Adipocyte (in vitro differentiated cells): Measurements from ENCODE around the gene CRTC3.

Experiments
- DNase-seq: peaks from one replicate; pipeline ENCODE4 v3.0.0-alpha.2; 2015; ENCODE audit warnings: low read depth
- H3K27me3 ChIP-seq: replicated peaks from 2 replicates; pipeline ENCODE4 v1.7.0; 2013; ENCODE audit warnings: mild to moderate bottlenecking, low read length, moderate library complexity; ENCODE audit not compliant: control insufficient read depth, insufficient read depth
- H3K36me3 ChIP-seq: 2 replicates; pipeline ENCODE4 v1.7.0; 2013; ENCODE audit warnings: low read length, mild to moderate bottlenecking, moderate library complexity; ENCODE audit not compliant: control insufficient read depth, insufficient read depth, severe bottlenecking
- H3K4me1 ChIP-seq: 2 replicates; pipeline ENCODE4 v1.7.0; 2013; ENCODE audit warnings: mild to moderate bottlenecking, low read length, moderate library complexity; ENCODE audit not compliant: control insufficient read depth, insufficient read depth
- H3K4me3 ChIP-seq: 2 replicates; pipeline ENCODE4 v1.7.0; 2013; ENCODE audit warnings: mild to moderate bottlenecking, low read length, moderate library complexity
- H3K9ac ChIP-seq: 2 replicates; pipeline ENCODE4 v1.7.0; 2013; ENCODE audit warnings: mild to moderate bottlenecking, low read length, moderate library complexity
- H3K9me3 ChIP-seq: 2 replicates; pipeline ENCODE4 v1.7.0; 2013; ENCODE audit warnings: mild to moderate bottlenecking, low read length, moderate library complexity; ENCODE audit not compliant: control insufficient read depth

Gene CRTC3

DNA sequence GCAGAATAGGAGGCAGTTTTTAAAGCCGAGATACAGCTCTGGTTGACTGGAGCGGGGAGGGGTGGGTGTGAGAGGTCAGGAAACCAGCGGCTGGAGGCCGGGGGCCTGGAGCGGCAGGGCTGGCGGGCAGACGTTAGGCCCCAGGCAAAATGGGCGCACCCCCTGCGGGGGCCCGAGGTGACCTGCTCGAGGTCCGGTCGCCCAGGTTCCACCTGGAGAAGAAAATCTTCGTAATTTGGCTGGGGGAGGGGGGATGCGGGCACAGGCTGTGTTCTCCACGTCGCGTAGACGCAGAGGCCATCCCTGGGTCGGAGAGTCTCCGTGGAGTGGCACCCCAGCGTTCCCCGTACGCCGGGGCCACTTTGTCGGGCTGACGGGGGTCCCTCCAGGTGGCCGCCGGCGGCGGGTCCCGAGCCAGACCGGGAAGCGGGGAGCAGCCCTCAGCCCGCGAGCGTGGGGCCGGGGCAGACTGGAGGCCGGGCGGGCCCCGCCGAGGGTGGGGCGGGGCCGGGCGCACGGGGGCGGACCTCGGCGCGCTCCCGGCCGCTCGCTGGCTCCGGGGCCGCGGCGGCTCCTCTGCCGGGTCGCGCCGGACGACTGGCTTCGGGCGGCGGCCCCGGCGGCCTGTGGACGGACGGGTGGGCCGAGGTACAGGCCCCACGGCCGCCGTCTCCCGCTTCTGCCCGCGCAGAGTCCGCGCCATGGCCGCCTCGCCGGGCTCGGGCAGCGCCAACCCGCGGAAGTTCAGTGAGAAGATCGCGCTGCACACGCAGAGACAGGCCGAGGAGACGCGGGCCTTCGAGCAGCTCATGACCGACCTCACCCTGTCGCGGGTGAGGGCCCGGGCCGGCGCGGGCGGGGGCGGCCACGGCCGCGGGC lies at the start of gene CRTC3:
Gene CRTC3 (plus strand): TSS at position 553 of the 879 bp plus-strand sequence. CDS start 149 bp downstream, at position 702.
- DNase-seq: peak; percentile 80
- H3K27me3 ChIP-seq: no peaks in the 10 kb centered on the region

DNA sequence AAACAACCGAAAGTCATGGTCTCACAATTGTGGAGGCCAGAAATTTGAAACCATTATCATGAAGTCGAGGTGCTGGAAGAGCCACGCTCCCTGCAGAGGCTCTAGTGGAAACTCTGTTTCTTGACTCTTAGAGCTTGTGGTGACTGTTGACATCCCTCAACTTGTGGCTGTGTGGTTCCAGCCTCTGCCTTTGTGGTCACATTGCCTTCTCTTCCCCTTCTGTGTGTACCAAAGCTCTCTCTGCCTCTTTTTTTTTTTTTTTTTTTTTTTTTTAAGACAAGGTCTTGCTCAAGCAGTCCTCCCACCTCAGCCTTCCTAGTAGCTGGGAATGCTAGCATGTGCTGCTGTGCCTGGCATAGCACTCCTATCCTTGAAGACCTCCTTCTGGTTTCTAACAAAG lies 48.7 kb upstream of the CRTC3 start:
- Histone ChIP-seq H3K9ac (no peak overlapping the region), H3K4me1 (no peaks in the 10 kb centered on the region), H3K36me3 (peaks cover 81% of the 10 kb centered on the region), H3K9me3 (no peaks in the 10 kb centered on the region), H3K4me3 (no peak overlapping the region), H3K27me3 (no peaks in the 10 kb centered on the region)
- DNase-seq: no peak

More for the DNA sequence above, at the start of gene CRTC3:
- peak within 1 kb of the TSS; percentile 84 for H3K4me3 ChIP-seq
- no peaks in the 10 kb centered on the region for H3K9me3 ChIP-seq
- no peaks in the 10 kb centered on the region for H3K36me3 ChIP-seq
- H3K4me1 ChIP-seq: peaks cover 14% of the 10 kb centered on the region
- peak within 1 kb of the TSS; percentile 87 for H3K9ac ChIP-seq

- DNase-seq: peak; percentile 78
- H3K9me3 ChIP-seq: no peaks in the 10 kb centered on the region
- no peak overlapping the region for H3K9ac ChIP-seq
- H3K27me3 ChIP-seq: no peaks in the 10 kb centered on the region
- peaks cover 81% of the 10 kb centered on the region for H3K36me3 ChIP-seq
- no peak overlapping the region for H3K4me3 ChIP-seq
- no peaks in the 10 kb centered on the region for H3K4me1 ChIP-seq
Measured at GRCh38 chr15:90482124-90483011, 47.4 kb upstream of the CRTC3 start.

DNA sequence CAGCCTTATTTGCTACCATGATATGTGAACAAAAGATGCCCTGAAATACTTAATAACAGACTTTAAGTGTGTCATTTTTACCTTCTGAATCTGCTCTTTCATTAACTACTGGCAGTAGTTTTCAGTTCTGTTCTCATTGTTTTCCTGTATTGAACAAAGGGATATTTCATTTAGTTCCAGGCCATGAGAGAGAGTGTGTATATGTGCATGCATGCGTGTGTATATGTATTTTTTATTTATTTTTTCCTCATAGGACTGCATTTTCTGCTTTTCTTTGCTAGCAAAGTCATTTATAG lies 46.8 kb upstream of the CRTC3 start:
- H3K27me3 ChIP-seq: no peaks in the 10 kb centered on the region
- H3K9ac ChIP-seq: no peak overlapping the region
- DNase-seq: no peak
- H3K36me3 ChIP-seq: peaks cover 80% of the 10 kb centered on the region
- no peaks in the 10 kb centered on the region for H3K9me3 ChIP-seq
- no peaks in the 10 kb centered on the region for H3K4me1 ChIP-seq
- H3K4me3 ChIP-seq: no peak overlapping the region

GRCh38 chr15:90483637-90484036 lies 46.1 kb upstream of the CRTC3 start:
- H3K27me3 ChIP-seq: no peaks in the 10 kb centered on the region
- no peaks in the 10 kb centered on the region for H3K4me1 ChIP-seq
- peaks cover 78% of the 10 kb centered on the region for H3K36me3 ChIP-seq
- DNase-seq: no peak
- H3K9ac ChIP-seq: no peak overlapping the region
- H3K4me3 ChIP-seq: no peak overlapping the region
- H3K9me3 ChIP-seq: no peaks in the 10 kb centered on the region

- no peak overlapping the region for H3K4me3 ChIP-seq
- no peaks in the 10 kb centered on the region for H3K9me3 ChIP-seq
- no peak overlapping the region for H3K9ac ChIP-seq
- peaks cover 89% of the 10 kb centered on the region for H3K36me3 ChIP-seq
- no peaks in the 10 kb centered on the region for H3K4me1 ChIP-seq
- no peaks in the 10 kb centered on the region for H3K27me3 ChIP-seq
- no peak for DNase-seq
Measured at GRCh38 chr15:90487186-90487585, 42.5 kb upstream of the CRTC3 start.

- Histone ChIP-seq H3K4me1 (no peaks in the 10 kb centered on the region), H3K9ac (no peak overlapping the region), H3K4me3 (no peak overlapping the region), H3K36me3 (peaks cover 91% of the 10 kb centered on the region), H3K9me3 (no peaks in the 10 kb centered on the region), H3K27me3 (no peaks in the 10 kb centered on the region)
- DNase-seq: no peak
Measured at GRCh38 chr15:90489514-90489913, 40.2 kb upstream of the CRTC3 start.

- Histone ChIP-seq H3K4me1 (no peaks in the 10 kb centered on the region), H3K9me3 (no peaks in the 10 kb centered on the region), H3K9ac (no peak overlapping the region), H3K4me3 (no peak overlapping the region), H3K36me3 (peaks cover 94% of the 10 kb centered on the region), H3K27me3 (no peaks in the 10 kb centered on the region)
- DNase-seq: no peak
Measured at GRCh38 chr15:90489944-90490343, 39.8 kb upstream of the CRTC3 start.

DNA sequence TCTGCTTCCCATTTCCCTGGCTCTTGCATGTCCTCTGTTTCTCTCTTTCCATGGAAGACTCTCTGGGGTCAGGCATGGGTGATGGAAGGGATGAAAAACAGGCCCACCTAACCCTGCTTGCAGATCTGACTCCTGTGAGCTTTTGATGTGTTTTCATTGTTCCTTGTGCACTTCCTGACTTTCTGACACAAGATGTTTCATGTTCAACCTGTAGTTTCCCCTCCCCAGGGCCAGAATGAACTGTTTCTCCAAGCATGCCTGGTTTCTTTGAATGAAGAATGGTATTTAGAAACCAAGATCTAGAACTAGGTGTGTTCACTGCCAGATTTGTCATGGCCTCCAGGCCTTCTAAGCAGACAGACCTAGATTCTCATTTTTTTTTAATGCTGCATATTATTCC lies 36.1 kb upstream of the CRTC3 start:
- no peak for DNase-seq
- H3K4me1 ChIP-seq: no peaks in the 10 kb centered on the region
- H3K4me3 ChIP-seq: no peak overlapping the region
- H3K36me3 ChIP-seq: peaks cover 91% of the 10 kb centered on the region
- H3K9ac ChIP-seq: no peak overlapping the region
- H3K9me3 ChIP-seq: no peaks in the 10 kb centered on the region
- H3K27me3 ChIP-seq: no peaks in the 10 kb centered on the region

DNA sequence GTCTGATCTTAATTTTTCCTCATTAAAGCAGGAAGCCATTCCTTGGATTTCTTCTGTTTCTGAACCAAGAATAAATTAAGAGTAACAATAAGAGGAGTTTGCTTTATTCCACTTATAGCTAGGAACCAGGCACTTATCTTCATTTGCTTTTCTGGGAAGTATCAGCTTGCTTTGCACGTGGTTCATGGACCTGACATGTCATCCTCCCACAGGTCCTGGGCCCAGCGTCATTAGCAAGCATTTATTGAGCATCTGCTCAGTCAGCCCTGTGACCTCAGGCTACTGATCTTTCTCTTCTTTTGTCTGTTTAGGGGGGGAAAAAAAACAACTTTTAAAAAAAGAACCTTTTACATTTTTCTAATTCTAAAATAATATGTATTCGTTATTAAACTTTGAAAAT lies 34.7 kb upstream of the CRTC3 start:
- H3K9ac ChIP-seq: no peak overlapping the region
- peaks cover 92% of the 10 kb centered on the region for H3K36me3 ChIP-seq
- no peaks in the 10 kb centered on the region for H3K27me3 ChIP-seq
- H3K9me3 ChIP-seq: no peaks in the 10 kb centered on the region
- no peak overlapping the region for H3K4me3 ChIP-seq
- no peak for DNase-seq
- H3K4me1 ChIP-seq: no peaks in the 10 kb centered on the region

- no peak overlapping the region for H3K9ac ChIP-seq
- no peak for DNase-seq
- peaks cover 92% of the 10 kb centered on the region for H3K36me3 ChIP-seq
Measured at GRCh38 chr15:90496791-90497190, 32.9 kb upstream of the CRTC3 start.

More at GRCh38 chr15:90496791-90497190, 32.9 kb upstream of the CRTC3 start:
- H3K4me1 ChIP-seq: no peaks in the 10 kb centered on the region
- H3K4me3 ChIP-seq: no peak overlapping the region
- no peaks in the 10 kb centered on the region for H3K9me3 ChIP-seq
- H3K27me3 ChIP-seq: no peaks in the 10 kb centered on the region
